ENCODE results near the gene RGP1. TPM values are rescaled to one million over a fixed set of nuclear protein-coding genes. Genes with fewer than 3 reads are reported as not detected.

RGP1 gene
- total RNA-seq, 1 experiment from 2014 or later, result 27.1 TPM

GRCh38 chr9:35763181-35763580 lies 14.1 kb downstream of the RGP1 start:
- no peak overlapping the region for H3K4me3 ChIP-seq (ENCODE audit: low read depth, low read length)
- no TSS peak for BruUV-seq (replicated peaks)
- no peaks in the 10 kb centered on the region for H3K9me3 ChIP-seq
- Mint-ChIP-seq H3K36me3 (ENCODE audit: insufficient read depth, unreplicated experiment) (no peaks in the 10 kb centered on the region), H3K4me1 (ENCODE audit: low read depth, unreplicated experiment) (peaks cover 14% of the 10 kb centered on the region), H3K27me3 (ENCODE audit: insufficient read depth, unreplicated experiment) (no peaks in the 10 kb centered on the region), H3K27ac (ENCODE audit: unreplicated experiment) (no peak overlapping the region), H3K4me3 (ENCODE audit: unreplicated experiment) (no peak overlapping the region), H3K9me3 (ENCODE audit: unreplicated experiment) (no peaks in the 10 kb centered on the region)
- no peak for TF ChIP-seq CTCF (IDR thresholded peaks at IDR 0.05; ENCODE audit: insufficient read depth in 1 of 2, low read depth in 1 of 2, low read length in 1 of 2, severe bottlenecking in 1 of 2, unreplicated experiment in 1 of 2)
- H3K27me3 ChIP-seq (replicated peaks; ENCODE audit: control insufficient read depth, insufficient read depth, low read length), result no peaks in the 10 kb centered on the region
- intact Hi-C loops (cut with micrococcal nuclease; ENCODE audit: unreplicated experiment), result no loop called here
- H3K4me1 ChIP-seq, result peaks cover 1% of the 10 kb centered on the region; the same call in 1 of the 2 replicates
- POLR2A ChIA-PET, result no interaction called here
- CTCF ChIA-PET, result interaction anchor here (0.6 to 1.1 kb wide), 2 partner anchors 27 to 63 kb away, joined by 3 read pairs; no protein-coding TSS in a partner anchor
- H3K36me3 ChIP-seq (ENCODE audit: control insufficient read depth, insufficient read depth, low read length), result no peaks in the 10 kb centered on the region
- DNase-seq, result no peak

GRCh38 chr9:35763803-35764202 lies 14.7 kb downstream of the RGP1 start:
- no peaks in the 10 kb centered on the region for H3K9me3 Mint-ChIP-seq (ENCODE audit: unreplicated experiment)
- intact Hi-C loops (cut with micrococcal nuclease; ENCODE audit: unreplicated experiment), result no loop called here
- POLR2A ChIA-PET, result no interaction called here

GRCh38 chr9:35766997-35767396 lies 17.9 kb downstream of the RGP1 start:
- BruUV-seq (replicated peaks), result no TSS peak

More at GRCh38 chr9:35763803-35764202, 14.7 kb downstream of the RGP1 start:
- no peaks in the 10 kb centered on the region for H3K36me3 Mint-ChIP-seq (ENCODE audit: insufficient read depth, unreplicated experiment)
- peaks cover 8% of the 10 kb centered on the region for H3K4me1 Mint-ChIP-seq (ENCODE audit: low read depth, unreplicated experiment)
- no peaks in the 10 kb centered on the region for H3K9me3 ChIP-seq
- CTCF ChIA-PET, result no interaction called here
- H3K27ac Mint-ChIP-seq (ENCODE audit: unreplicated experiment), result no peak overlapping the region
- no TSS peak for BruUV-seq (replicated peaks)
- H3K4me3 Mint-ChIP-seq (ENCODE audit: unreplicated experiment), result no peak overlapping the region
- no peaks in the 10 kb centered on the region for H3K4me1 ChIP-seq
- no peaks in the 10 kb centered on the region for H3K36me3 ChIP-seq (ENCODE audit: control insufficient read depth, insufficient read depth, low read length)
- TF ChIP-seq CTCF (IDR thresholded peaks at IDR 0.05; ENCODE audit: insufficient read depth in 1 of 2, low read depth in 1 of 2, low read length in 1 of 2, severe bottlenecking in 1 of 2, unreplicated experiment in 1 of 2), result no peak
- no peaks in the 10 kb centered on the region for H3K27me3 Mint-ChIP-seq (ENCODE audit: insufficient read depth, unreplicated experiment)
- H3K4me3 ChIP-seq (ENCODE audit: low read depth, low read length), result no peak overlapping the region
- no peak for DNase-seq
- H3K27me3 ChIP-seq (replicated peaks; ENCODE audit: control insufficient read depth, insufficient read depth, low read length), result no peaks in the 10 kb centered on the region

More at GRCh38 chr9:35766997-35767396, 17.9 kb downstream of the RGP1 start:
- no peak for DNase-seq
- H3K27me3 ChIP-seq (replicated peaks; ENCODE audit: control insufficient read depth, insufficient read depth, low read length), result no peaks in the 10 kb centered on the region
- H3K4me1 ChIP-seq, result peaks cover 12% of the 10 kb centered on the region
- no peaks in the 10 kb centered on the region for H3K36me3 Mint-ChIP-seq (ENCODE audit: insufficient read depth, unreplicated experiment)
- H3K4me3 Mint-ChIP-seq (ENCODE audit: unreplicated experiment), result no peak overlapping the region
- no peak overlapping the region for H3K4me3 ChIP-seq (ENCODE audit: low read depth, low read length)
- H3K9me3 ChIP-seq, result no peaks in the 10 kb centered on the region
- H3K27me3 Mint-ChIP-seq (ENCODE audit: insufficient read depth, unreplicated experiment), result no peaks in the 10 kb centered on the region
- TF ChIP-seq CTCF (IDR thresholded peaks at IDR 0.05; ENCODE audit: insufficient read depth in 1 of 2, low read depth in 1 of 2, low read length in 1 of 2, severe bottlenecking in 1 of 2, unreplicated experiment in 1 of 2), result no peak
- no peaks in the 10 kb centered on the region for H3K4me1 Mint-ChIP-seq (ENCODE audit: low read depth, unreplicated experiment)
- intact Hi-C loops (cut with micrococcal nuclease; ENCODE audit: unreplicated experiment), result no loop called here
- no peak overlapping the region for H3K27ac Mint-ChIP-seq (ENCODE audit: unreplicated experiment)
- no peaks in the 10 kb centered on the region for H3K9me3 Mint-ChIP-seq (ENCODE audit: unreplicated experiment)
- ChIA-PET POLR2A (no interaction called here), CTCF (no interaction called here)
- no peaks in the 10 kb centered on the region for H3K36me3 ChIP-seq (ENCODE audit: control insufficient read depth, insufficient read depth, low read length)

All from Caco-2 (cell line).